Spleen (tissue), 7 donors: ENCODE data around the gene GPRC5B.

Experiments
- POLR2A ChIP-seq, 3 donors: fragments of 450-650 bp; IDR thresholded peaks; one replicate each; pipeline ENCODE4 v1.5.1; 2017; ENCODE audit warnings: antibody characterized with exemption in 3 of 3, mild to moderate bottlenecking in 1 of 3
- TF ChIP-seq, protein P1 (sequence below), 11 experiments: fragments of 200-600 bp in 7 of 11; fragments of 450-650 bp in 4 of 11; sonication (generic) in 4 of 11; IDR thresholded peaks in 8 of 11; conservative IDR thresholded peaks in 3 of 11; 1 replicate in 7 of 11; 2 replicates in 4 of 11; pipeline versions ENCODE4 v1.4.0 to v1.8.0; 2016 to 2021; ENCODE audit warnings: antibody characterized with exemption in 11 of 11, inconsistent platforms in 4 of 11, mild to moderate bottlenecking in 1 of 11
- donor health status: DM: no; HTN: no; CAD: no; lungs with moderate emphysema.
- donor health status: DM: no; HTN: no; CAD: no.
- donor health status: DM: no; HTN: no; CAD: no.

DNA sequence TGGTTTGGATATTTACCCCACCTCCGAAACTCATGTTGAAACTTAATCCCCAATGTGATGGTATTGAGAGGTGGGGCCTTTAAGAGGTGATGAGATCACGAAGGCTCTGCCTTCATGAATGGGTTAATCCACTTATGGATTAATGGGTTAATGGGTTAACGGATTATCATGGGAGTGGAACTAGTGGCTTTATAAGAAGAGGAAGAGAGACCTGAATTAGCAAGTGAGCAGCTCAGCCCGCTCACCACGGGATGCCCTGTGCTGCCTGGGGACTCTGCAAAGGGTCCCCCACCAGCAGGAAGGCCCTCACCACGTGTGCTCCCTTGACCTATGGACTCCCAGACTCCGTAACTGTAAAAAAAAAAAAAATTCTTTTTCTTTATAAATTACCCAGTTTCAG lies 16.5 kb upstream of the GPRC5B start:
- TF ChIP-seq, protein P1, sequence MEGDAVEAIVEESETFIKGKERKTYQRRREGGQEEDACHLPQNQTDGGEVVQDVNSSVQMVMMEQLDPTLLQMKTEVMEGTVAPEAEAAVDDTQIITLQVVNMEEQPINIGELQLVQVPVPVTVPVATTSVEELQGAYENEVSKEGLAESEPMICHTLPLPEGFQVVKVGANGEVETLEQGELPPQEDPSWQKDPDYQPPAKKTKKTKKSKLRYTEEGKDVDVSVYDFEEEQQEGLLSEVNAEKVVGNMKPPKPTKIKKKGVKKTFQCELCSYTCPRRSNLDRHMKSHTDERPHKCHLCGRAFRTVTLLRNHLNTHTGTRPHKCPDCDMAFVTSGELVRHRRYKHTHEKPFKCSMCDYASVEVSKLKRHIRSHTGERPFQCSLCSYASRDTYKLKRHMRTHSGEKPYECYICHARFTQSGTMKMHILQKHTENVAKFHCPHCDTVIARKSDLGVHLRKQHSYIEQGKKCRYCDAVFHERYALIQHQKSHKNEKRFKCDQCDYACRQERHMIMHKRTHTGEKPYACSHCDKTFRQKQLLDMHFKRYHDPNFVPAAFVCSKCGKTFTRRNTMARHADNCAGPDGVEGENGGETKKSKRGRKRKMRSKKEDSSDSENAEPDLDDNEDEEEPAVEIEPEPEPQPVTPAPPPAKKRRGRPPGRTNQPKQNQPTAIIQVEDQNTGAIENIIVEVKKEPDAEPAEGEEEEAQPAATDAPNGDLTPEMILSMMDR (IDR thresholded peaks at IDR 0.05 in 8 of 11, conservative IDR thresholded peaks at IDR 0.05 in 3 of 11), result no peak
- no peak for TF ChIP-seq POLR2A (IDR thresholded peaks at IDR 0.05)
